Measurements from ENCODE around the gene WDFY2.

The WDFY2 gene

GRCh38 chr13:51803422-51804294 is 219.4 kb downstream of the WDFY2 start, which contains the start of gene DHRS12:
TSS of gene DHRS12 (minus strand) at chr13:51804163. CDS start at chr13:51799659, 4,504 bp downstream.
- peak; percentile 94 for DNase-seq

GRCh38 chr13:51804295-51805172 is 220.3 kb downstream of the WDFY2 start:
- peak; percentile 77 for DNase-seq

DNA sequence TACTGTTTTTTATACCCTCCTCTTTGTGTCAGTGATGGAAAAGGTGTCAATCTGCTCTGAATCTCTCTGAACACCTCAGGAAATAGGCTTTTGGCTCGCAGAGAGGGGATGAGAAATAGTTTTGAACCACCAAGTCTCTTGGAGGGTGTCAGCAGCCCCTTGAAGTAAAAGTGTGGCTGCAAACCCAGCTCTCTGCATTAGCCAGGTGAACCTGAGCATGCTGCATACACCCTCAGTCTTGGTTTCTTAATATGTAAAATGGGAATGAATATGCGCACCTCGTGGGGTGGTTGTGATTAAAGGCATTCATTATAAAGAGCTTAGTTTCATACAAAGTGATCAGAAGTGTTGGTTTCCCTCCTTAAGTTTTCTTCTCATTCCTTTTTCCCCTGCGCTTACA is 221.1 kb downstream of the WDFY2 start:
- no peak for DNase-seq

DNA sequence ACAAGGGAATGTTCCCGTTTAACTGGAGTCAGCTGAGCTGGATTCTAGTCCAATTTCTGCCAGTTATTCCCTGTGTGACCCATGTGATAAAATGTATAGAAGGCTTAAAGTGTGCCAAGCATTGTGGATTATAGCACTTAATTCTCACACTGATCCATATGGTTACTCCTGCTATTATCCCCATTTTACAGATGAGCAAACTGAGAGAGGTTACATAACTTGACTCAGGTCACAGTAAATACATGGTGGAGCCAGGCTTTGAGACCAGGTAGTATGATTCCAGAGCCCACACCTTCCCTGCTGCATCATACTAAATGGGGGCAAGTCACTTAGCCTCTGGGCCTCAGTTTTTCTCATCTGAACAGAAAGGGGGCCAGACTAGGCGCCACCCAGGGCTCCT is 221.7 kb downstream of the WDFY2 start:
- no peak for DNase-seq

DNA sequence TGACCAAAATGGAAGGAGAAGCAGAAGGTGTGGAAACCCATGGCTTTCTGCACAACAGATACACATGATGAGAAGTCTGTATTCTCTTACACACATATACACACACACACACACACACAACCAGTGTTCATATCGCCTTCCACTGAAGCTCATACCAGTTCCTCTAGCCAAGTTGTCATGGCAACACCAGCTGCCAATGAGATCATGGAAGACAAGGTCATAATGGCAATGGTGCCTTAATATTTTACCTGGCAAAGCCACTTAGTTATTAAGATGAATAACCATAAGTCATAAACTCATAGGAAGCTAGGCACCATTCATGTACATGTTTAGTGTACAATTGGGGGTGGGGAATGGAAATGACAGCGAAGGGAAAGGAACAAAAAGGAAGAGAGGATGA is 222.3 kb downstream of the WDFY2 start:
- DNase-seq = no peak

DNA sequence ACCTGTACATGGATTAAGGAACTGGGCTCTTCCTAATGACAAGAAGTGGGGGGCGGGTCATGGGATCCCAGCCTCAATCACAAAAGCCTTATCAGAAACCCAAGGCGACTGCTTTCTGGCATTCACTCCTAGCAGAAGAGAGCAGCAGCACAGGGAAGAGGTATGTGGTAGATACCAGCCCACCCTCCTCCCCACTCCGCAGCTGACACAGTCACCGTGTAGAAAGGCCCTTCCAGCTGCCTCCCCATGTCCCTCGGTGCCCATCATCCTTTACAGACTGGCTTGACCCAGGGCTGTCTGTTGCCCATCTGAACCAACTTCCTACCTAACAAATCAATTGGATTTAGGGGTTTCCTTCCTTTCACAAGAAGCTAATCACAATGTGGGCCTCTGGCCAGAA is 222.8 kb downstream of the WDFY2 start:
- DNase-seq = no peak

- DNase-seq = no peak
Observed at GRCh38 chr13:51808811-51809210, 224.5 kb downstream of the WDFY2 start.

GRCh38 chr13:51811046-51811445 is 226.8 kb downstream of the WDFY2 start:
- no peak for DNase-seq

GRCh38 chr13:51811920-51812451 is 227.7 kb downstream of the WDFY2 start:
- DNase-seq = no peak

- no peak for DNase-seq
Observed at GRCh38 chr13:51814071-51814470, 229.8 kb downstream of the WDFY2 start.

- DNase-seq = peak; percentile 89
Observed at GRCh38 chr13:51814825-51815650, 230.8 kb downstream of the WDFY2 start.

GRCh38 chr13:51815848-51816247 is 231.6 kb downstream of the WDFY2 start:
- no peak for DNase-seq

DNA sequence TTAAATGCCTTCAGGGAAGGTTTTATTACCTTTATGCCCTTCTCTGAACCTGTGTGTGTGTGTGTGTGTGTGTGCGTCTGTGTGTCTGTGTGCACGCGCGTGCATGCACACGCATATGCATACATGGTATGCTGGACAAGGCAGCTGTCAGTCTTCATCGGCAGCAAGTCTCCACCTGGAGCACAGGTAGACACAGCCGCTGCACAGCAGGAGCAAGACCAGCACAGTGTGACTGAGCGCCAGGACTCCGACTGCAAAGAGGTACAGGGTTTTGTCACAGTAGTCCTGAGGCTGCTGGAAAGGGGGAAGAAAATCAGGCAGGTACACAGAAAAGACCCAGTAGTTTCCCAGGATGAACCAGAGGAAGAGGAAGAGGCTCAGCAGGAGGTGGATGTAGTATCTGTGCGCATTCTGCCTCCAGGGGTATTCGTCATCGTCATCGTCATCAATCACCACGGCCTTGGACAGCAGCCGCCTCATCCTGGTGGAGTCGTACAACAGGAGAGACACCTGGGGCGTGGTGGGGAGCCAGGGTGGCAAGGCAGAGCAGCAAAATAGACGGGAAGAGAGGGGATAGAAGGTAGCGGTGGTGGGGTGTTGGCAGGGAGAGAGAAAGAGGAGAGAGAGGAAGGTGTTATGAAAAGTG is 232.5 kb downstream of the WDFY2 start:
- no peak for DNase-seq

Data from activated effector memory CD4-positive, alpha-beta T cell treated with anti-CD3 and anti-CD28 coated beads, Interleukin-2, amount 50 U/mL, for 16 hours (primary cell).